Fibroblast of pulmonary artery (primary cell): Measurements from ENCODE around the gene HRC.

Source experiments
- DNase-seq: peaks from one replicate; pipeline ENCODE4 v3.0.0-alpha.2; 2010; ENCODE audit warnings: low read depth
- H3K4me3 ChIP-seq: replicated peaks from 2 replicates; pipeline ENCODE4 v1.5.1; 2011; ENCODE audit warnings: low read depth, mild to moderate bottlenecking, control low read depth, low read length, moderate library complexity
- TF ChIP-seq, protein P1 (sequence below): IDR thresholded peaks from 2 replicates; pipeline ENCODE4 v1.5.1; 2011; ENCODE audit warnings: mild to moderate bottlenecking, control low read depth, low read length, inconsistent platforms; ENCODE audit errors: missing control alignments

The HRC gene

DNA sequence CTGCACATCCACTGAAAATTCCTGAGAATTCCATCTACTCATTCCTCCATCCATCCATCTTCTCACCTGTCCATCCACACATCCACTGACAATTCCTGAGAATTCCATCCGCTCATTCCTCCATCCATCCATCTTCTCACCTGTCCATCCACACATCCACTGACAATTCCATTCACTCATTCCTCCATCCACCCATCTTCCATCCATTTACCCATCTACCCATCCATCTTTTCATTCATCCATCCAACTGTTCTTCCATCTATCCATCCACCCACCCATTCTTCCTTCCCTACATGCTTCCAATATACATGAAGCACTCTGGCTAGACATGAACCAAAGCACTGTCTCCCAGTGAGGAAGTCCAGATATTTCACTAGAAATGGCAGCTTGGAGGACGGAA, 18.0 kb upstream of the HRC start:
- TF ChIP-seq, protein P1, sequence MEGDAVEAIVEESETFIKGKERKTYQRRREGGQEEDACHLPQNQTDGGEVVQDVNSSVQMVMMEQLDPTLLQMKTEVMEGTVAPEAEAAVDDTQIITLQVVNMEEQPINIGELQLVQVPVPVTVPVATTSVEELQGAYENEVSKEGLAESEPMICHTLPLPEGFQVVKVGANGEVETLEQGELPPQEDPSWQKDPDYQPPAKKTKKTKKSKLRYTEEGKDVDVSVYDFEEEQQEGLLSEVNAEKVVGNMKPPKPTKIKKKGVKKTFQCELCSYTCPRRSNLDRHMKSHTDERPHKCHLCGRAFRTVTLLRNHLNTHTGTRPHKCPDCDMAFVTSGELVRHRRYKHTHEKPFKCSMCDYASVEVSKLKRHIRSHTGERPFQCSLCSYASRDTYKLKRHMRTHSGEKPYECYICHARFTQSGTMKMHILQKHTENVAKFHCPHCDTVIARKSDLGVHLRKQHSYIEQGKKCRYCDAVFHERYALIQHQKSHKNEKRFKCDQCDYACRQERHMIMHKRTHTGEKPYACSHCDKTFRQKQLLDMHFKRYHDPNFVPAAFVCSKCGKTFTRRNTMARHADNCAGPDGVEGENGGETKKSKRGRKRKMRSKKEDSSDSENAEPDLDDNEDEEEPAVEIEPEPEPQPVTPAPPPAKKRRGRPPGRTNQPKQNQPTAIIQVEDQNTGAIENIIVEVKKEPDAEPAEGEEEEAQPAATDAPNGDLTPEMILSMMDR, result no peak
- no peak for DNase-seq
- H3K4me3 ChIP-seq, result no peak overlapping the region

DNA sequence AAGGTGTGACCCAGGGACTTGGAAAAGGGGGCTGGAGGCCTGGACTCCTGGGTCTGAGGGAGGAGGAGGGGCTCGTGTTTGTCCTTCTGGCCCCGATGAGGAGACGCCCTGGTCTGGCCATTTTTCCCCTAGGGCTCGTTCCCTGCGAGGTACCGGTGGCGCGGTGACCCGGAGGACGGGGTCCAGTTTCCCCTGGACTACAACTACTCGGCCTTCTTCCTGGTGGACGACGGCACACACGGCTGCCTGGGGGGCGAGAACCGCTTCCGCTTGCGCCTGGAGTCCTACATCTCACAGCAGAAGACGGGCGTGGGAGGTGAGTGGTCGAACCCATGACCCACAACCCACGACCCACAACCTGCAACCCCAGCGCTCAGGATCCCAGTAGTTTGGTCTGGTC, 13.2 kb upstream of the HRC start:
- TF ChIP-seq, protein P1, result no peak
- no peak overlapping the region for H3K4me3 ChIP-seq
- DNase-seq, result no peak

DNA sequence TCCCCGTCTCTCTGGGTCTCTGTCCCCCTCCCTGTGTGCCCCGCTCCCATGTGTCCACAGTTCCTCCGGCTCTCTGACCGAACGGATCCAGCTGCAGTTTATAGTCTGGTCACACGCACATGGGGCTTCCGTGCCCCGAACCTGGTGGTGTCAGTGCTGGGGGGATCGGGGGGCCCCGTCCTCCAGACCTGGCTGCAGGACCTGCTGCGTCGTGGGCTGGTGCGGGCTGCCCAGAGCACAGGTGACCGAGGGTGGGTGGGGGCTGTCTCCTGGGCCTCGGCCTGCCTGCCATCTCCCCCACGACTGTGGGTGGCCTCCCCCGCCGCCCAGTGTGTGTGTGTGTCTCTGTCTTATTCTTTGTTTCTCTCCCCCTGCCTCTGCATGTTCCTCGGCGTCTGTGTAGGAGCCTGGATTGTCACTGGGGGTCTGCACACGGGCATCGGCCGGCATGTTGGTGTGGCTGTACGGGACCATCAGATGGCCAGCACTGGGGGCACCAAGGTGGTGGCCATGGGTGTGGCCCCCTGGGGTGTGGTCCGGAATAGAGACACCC, 12.7 kb upstream of the HRC start:
- H3K4me3 ChIP-seq, result no peak overlapping the region
- TF ChIP-seq, protein P1, result no peak

DNA sequence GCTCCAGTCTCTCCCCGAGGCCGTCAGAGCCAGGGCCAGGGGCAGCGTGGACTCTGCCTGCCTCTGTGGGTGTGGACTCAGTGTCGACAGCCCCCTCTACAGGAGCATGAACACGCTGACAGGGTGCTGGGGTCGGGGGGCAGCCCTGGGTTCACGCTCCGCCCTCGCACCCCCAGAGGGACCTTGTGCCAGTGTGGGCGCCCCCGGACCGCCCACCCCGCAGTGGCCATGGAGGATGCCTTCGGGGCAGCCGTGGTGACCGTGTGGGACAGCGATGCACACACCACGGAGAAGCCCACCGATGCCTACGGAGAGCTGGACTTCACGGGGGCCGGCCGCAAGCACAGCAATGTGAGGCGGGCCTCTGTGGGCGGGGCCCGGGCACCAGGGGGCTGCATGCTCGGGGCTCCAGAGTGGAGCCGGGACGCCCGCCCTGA, 10.7 kb upstream of the HRC start:
- TF ChIP-seq, protein P1, result no peak
- DNase-seq, result no peak
- no peak overlapping the region for H3K4me3 ChIP-seq

More for the DNA sequence above, 12.7 kb upstream of the HRC start:
- no peak for DNase-seq

DNA sequence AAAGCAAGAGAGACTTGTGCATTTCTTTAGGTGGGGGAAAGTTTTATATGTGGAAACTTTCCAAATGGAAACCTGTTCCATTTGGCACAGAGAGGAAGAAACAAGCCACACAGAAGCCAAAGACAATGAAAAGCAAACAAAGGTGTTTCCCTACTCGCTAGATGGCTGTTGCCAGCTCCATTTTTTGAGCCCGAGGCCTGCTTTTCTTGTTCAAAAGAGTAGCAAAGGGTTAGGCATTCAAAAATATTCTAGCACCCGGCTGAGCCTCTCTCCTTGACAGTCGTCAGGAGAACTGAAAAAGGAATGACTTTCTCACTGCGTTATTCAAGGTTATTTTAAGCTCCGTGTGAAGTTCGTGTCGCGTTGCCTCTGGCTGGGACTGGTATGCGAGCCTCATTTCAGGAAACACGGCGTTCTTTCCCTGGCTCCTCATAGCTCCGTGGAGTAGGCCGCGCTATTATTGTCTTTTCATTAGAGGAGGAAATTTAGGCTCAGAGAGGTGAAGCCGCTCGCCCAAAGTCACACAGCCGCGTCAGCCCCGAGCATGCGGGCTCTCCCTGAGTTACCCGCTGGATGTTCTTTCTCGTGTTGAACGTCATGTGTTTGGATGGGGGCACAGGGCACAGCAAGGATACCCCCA, 10.0 kb upstream of the HRC start:
- DNase-seq, result no peak
- TF ChIP-seq, protein P1, result no peak
- H3K4me3 ChIP-seq, result no peak overlapping the region

DNA sequence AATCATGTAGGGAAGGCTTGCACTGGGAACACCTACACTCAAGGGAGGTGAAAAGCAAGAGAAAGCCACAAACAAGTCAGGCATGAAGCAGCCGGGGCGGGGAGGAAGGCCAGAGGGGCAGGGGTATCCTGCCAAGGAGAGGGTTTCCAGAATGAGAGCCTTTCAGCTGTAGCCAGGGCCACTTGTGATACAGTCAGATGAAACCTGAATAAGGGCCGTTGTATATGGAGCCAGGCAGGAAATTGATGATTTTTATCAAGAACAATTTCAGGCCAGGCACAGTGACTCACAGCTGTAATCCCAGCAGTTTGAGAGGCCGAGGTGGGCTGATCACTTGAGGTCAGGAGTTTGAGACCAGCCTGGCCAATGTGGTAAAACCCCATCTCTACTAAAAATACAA, 6.8 kb upstream of the HRC start:
- TF ChIP-seq, protein P1, result no peak
- no peak overlapping the region for H3K4me3 ChIP-seq
- DNase-seq, result no peak
